Choroid plexus epithelial cell (primary cell): ENCODE data around the gene AOPEP.

Source experiments
- DNase-seq: peaks from one replicate; pipeline ENCODE4 v3.0.0-alpha.2; 2010; ENCODE audit warnings: low read depth
- H3K4me3 ChIP-seq: 2 replicates; pipeline ENCODE4 v1.5.1; 2011; ENCODE audit warnings: low read depth, mild to moderate bottlenecking, control low read depth, low read length, moderate library complexity
- CTCF ChIP-seq: conservative IDR thresholded peaks from 2 replicates; pipeline ENCODE4 v1.5.1; 2011; ENCODE audit warnings: low read depth, mild to moderate bottlenecking, control low read depth, inconsistent platforms, low read length, moderate library complexity

The AOPEP gene

DNA sequence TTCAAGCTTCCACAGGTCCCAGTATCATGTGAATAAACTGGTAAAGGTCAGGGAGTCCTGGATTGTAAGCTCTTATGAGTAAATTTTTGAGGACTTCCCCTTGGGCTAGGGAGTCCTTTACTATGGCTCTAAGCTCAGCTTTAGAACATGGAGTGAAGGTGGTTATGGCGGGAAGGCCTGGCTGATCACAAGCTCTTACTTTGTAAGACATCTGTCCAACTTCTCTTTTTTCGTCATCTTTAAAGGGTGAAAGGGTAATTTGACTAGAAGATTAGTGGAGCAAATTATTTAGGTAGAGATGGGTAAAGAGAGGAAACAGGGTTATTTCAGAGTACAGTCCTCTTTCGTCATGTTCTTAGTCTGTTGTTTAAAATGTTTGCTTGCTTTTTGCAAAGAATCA is 155.4 kb downstream of the AOPEP start:
- no peak for DNase-seq
- no peak for TF ChIP-seq CTCF
- no peak overlapping the region for H3K4me3 ChIP-seq

DNA sequence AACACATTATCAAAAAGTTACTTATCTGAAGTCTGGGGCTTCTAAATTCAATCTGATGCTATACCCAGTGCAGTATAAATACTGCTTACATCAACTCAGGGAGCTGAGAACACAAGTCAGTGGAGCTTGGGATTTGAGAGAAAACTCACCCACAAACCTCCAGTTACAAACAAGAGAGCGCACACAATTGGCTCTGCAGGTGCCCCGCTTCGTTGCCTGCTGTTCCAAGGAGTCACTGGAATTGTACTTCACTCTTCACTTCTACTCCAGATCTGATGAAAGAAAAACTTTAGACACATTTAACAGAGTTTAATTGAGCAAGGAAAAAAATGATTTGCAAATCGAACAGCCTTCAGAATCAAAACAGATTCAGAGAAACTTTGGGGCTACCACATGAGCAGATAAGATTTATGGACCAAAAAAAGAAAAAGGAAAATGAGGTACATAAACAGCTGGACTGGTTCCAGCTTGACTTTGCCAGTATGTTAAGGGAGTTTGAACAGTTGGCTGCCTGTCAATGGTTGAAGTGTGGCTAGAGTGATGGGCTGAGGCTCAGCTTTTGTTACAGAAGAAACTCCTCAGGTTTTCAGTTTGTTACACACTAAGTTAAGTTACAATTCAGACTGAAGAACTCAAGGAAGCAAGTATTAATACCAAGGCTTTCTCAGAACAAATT is 156.6 kb downstream of the AOPEP start:
- no peak for DNase-seq
- TF ChIP-seq CTCF: no peak
- no peak overlapping the region for H3K4me3 ChIP-seq

DNA sequence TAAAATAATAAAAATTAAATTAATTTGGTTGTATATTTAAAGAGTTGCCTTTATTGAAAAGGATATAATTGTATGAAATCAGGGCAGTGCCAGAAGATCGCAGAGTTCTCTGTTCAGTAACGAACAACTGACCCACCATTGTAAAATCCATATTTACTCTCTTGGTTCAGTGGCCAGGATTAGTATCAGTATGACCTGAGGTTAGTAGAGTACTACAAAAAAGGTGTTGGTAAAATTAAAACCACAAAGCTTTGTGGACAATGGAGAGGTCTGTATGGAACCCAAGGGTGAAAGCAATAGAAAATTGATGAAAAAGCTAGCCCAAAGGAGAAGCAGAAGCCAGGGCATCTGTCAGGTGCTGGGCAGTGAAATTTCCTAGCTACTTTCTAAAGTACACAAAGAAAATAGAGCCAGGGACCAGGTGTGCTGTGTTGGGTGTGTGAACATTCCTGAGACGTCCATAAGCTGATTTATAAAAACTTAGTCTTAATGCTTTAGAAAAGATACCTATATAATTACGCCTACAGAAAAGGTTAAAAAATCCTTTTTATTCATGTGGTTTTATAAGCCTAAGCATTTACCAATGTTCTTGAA is 159.5 kb downstream of the AOPEP start:
- TF ChIP-seq CTCF: no peak
- DNase-seq: no peak
- H3K4me3 ChIP-seq: no peak overlapping the region

DNA sequence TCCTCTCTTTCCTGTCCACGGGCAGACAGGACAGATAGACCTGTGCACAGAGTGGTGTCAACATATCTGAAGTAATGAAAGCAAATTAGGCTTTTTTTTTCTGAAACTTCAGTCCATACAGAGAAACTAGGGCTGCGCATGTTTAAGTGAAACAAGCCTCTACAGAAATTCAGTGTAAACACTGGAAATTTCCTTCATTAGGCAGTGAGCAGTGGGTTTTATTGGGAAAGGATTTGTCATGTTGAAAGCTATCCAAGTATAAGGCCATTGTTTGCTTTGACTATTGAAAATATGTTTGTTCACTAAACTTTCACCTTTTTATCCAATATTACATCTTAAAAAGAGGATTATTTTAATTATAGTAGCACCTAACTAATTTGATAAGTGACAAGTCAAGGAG is 161.2 kb downstream of the AOPEP start:
- no peak for DNase-seq
- no peak for TF ChIP-seq CTCF
- no peak overlapping the region for H3K4me3 ChIP-seq

DNA sequence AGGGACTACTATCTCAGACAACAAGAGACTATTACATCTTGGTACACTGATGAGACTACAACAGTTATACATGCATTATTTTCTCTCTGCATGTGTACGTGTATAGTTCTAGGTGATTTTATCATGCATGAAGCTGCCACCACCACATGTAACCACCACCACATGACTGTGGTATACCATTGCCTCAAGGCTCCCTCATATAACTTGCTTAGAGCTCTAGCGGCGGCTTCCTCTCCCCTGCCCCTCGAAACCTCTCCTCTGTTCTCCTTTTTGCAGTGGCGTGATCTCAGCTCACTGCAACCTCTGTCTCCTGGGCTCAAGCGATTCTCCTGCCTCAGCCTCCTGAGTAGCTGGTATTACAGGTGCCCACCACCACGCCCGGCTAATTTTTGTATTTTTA is 162.3 kb downstream of the AOPEP start:
- DNase-seq: no peak
- no peak for TF ChIP-seq CTCF
- no peak overlapping the region for H3K4me3 ChIP-seq

DNA sequence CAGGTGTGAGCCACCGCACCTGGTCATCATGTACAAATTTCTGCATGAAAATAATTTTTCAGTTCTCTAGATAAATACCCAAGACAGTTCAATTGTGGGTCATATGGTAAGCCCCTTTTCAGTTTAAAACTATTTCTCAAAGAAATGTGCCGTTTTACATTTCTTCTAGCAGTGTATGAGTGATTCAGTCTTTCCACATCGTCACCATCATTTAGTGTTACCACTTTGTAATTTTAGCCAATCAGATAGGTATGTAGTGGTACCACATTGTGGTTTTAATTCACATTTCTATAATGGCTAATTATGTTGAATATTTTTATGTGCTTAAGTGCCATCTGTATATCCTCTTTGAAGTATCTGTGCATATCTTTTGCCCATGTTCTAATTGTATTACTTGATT is 163.1 kb downstream of the AOPEP start:
- no peak overlapping the region for H3K4me3 ChIP-seq
- TF ChIP-seq CTCF: no peak
- DNase-seq: no peak

DNA sequence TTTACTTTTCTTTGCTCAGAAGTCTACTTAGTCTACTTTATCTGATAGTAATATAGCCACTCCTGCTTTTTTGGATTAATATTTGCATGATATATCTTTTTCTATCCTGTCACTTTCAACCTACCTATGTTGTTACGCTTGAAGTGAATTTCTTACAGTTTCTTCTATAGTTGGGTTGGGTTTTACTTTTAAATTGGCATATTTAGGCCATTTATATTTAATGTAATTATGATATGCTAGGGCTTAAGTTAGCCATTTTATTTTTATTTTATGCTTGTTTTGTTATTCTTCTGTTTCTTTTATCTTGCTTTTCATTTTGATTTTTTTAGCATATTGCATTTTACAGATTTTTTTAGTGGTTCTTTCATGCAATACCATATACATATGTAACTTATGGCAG is 164.7 kb downstream of the AOPEP start:
- no peak overlapping the region for H3K4me3 ChIP-seq
- no peak for TF ChIP-seq CTCF
- no peak for DNase-seq
